H1 (cell line): ENCODE data around the gene SBNO1. TPM values are rescaled to one million over a fixed set of nuclear protein-coding genes. Genes with fewer than 3 reads are reported as not detected.

Source experiments
- ASH2L ChIP-seq: fragments of 200-600, 300-600 bp; sonication (generic); IDR thresholded peaks from one replicate; pipeline ENCODE4 v1.7.1; 2017; ENCODE audit warnings: low read length
- BCL11A ChIP-seq, 2 experiments: IDR thresholded peaks; one replicate each; pipeline ENCODE4 v1.6.1; 2011; ENCODE audit warnings: low read depth in 2 of 2, low read length in 2 of 2, mild to moderate bottlenecking in 2 of 2
- CHD7 ChIP-seq: fragments of 300-600 bp; sonication (generic); IDR thresholded peaks from 2 replicates; pipeline ENCODE4 v1.7.1; 2012; ENCODE audit warnings: low read length, moderate library complexity, mild to moderate bottlenecking, inconsistent platforms; ENCODE audit not compliant: insufficient replicate concordance
- EGR1 ChIP-seq: IDR thresholded peaks from 2 replicates; pipeline ENCODE4 v1.6.1; 2011; ENCODE audit warnings: low read depth, low read length, borderline replicate concordance
- GABPA ChIP-seq: IDR thresholded peaks from 2 replicates; pipeline ENCODE4 v1.6.1; 2011; ENCODE audit warnings: mild to moderate bottlenecking, low read length, moderate library complexity, borderline replicate concordance; ENCODE audit not compliant: insufficient read depth
- KDM1A ChIP-seq: fragments of 200-600, 300-600 bp; sonication (generic); IDR thresholded peaks from 2 replicates; pipeline ENCODE4 v1.7.1; 2016; ENCODE audit warnings: mild to moderate bottlenecking, low read length, borderline replicate concordance
- NANOG ChIP-seq: IDR thresholded peaks from 2 replicates; pipeline ENCODE4 v1.6.1; 2011; ENCODE audit warnings: low read length, low read depth, mild to moderate bottlenecking, inconsistent platforms; ENCODE audit not compliant: insufficient read depth, poor library complexity, severe bottlenecking
- SAP30 ChIP-seq: fragments of 300-600 bp; sonication (generic); IDR thresholded peaks from 2 replicates; pipeline ENCODE4 v1.7.1; 2012; ENCODE audit warnings: low read length, moderate library complexity, mild to moderate bottlenecking, inconsistent platforms; ENCODE audit not compliant: insufficient read depth, insufficient replicate concordance
- SIN3A ChIP-seq, 2 experiments: IDR thresholded peaks in 1 of 2; conservative IDR thresholded peaks in 1 of 2; 2 replicates each; pipeline ENCODE4 v1.6.1; 2011 to 2012; ENCODE audit warnings: low read length in 2 of 2, improper control_type of control experiment in 1 of 2, low read depth in 1 of 2, mild to moderate bottlenecking in 1 of 2
- SP4 ChIP-seq: IDR thresholded peaks from 2 replicates; pipeline ENCODE4 v1.6.1; 2012; ENCODE audit warnings: low read length, inconsistent platforms
- TAF7 ChIP-seq: optimal IDR thresholded peaks from 2 replicates; pipeline ENCODE3; 2011; ENCODE audit warnings: low read depth, mild to moderate bottlenecking, inconsistent platforms, low read length, moderate library complexity, borderline replicate concordance
- polyA plus RNA-seq, 7 experiments: library from polyadenylated mRNA; depleted of rRNA in 3 of 7; stranded (reverse) in 5 of 7; unstranded in 2 of 7; fragments of >200 nt in 5 of 7; fragments of 200-250 nt in 2 of 7; gene quantifications; 1 replicate in 5 of 7; 2 replicates in 1 of 7; 4 replicates in 1 of 7; pipeline versions ENCODE4 v1.2.1 to v1.2.3, GENCODE V29; 2011 to 2013; ENCODE audit warnings: missing spikeins in 2 of 7, mixed read lengths in 2 of 7
- total RNA-seq: library from RNA; stranded (reverse); fragmentation: NEBNext Ultra II Directional; extraction: Animal tissue kit (Norgen Biotek cat#: 25700); gene quantifications from 2 replicates; pipeline ENCODE4 v1.2.1, GENCODE V29; 2021

The SBNO1 gene
- total and polyA plus RNA-seq, 2 of the 8 experiments (the other 6 are each of a cell fraction or from before 2014, with no cell fraction given) = 6.7 to 57.7 TPM

- TF ChIP-seq CHD7 (no peak), NANOG (no peak), GABPA (no peak), EGR1 (no peak), SP4 (no peak), SAP30 (no peak), TAF7 (no peak), BCL11A (IDR thresholded peaks at IDR 0.05; ENCODE audit: low read depth in 2 of 2, low read length in 2 of 2) (no peak), ASH2L (no peak), SIN3A (conservative IDR thresholded peaks at IDR 0.05 in 1 of 2, IDR thresholded peaks at IDR 0.05 in 1 of 2; ENCODE audit: low read depth in 1 of 2, low read length in 2 of 2) (no peak), KDM1A (no peak)
Observed at GRCh38 chr12:123319273-123319672, 45.4 kb downstream of the SBNO1 start (continued).
